Posterior cingulate gyrus (tissue), 11 donors: ENCODE measurements around the gene BMP8B.
"Not testable (repeated sequence)": the region's sequence is repeated elsewhere in the genome, so short reads cannot be mapped to it uniquely, and the experiment has no call there.

Experiments
- DNase-seq, 10 donors: peaks; one replicate each; pipeline versions ENCODE4 v3.0.0 to v3.0.0-alpha.2; 2020 to 2021; ENCODE audit warnings: mixed read lengths in 3 of 10
- intact Hi-C: fragments of 100-400 bp; cut with DNase I; formaldehyde crosslinking; loops from one replicate; pipeline ENCODE4 v1.15.1; 2023

The BMP8B gene

DNA sequence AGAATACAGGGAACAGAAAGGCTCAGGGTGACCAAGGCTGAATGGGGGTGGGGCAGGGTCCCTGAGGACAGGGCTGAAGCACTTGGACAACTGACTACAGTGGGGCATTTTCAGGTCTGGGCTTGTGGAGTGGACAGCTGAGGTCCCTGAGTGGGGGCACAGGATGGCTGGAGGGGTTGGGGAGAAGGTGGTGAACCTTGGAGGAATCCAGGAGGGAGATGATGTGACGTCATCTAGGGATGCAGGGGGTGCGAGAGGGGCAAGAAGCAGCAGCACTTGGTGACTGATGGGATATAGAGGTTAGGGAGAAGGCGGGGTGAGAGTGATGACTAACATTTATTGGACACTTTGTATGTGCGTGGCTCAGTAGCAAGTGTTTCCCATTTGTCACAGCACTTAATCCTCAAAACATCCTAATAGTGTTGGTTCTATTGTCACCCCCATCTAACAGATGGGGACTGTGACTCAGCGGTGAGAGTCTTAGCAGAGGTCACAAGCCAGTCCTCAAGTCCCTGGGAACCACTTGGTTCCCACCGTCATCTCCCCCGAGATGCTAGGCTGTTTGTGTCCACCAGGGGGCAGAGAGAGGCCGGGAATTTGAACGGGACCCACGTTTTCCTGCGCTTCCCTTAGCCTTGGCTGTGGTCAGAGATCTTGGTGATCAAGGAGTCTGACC lies 27.9 kb upstream of the BMP8B start:
- intact Hi-C loops, result loop anchor here (1.0 to 5.0 kb wide), 3 partner anchors 86 to 157 kb away; no protein-coding TSS in a partner anchor
- peak; percentile 23 to 96 (median 74) for DNase-seq

DNA sequence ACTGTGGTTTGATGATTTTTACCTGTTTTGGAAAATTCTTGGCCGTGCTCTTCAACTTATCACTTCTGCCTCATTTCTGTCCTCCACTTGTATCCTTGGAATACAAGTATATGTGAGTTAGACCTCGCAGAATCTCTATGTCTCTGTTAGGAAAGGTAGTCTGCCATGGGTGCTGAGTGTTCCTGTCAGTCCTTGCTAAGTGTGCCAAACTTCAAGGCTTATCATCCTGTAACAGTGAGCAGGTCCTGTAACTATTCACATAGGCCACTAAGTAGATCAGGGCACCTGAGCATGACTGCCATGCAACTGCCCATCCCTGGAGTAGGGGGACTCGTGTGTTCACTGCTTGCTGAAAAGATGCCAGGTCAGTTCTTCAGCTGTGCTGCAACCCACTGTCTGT lies 24.2 kb upstream of the BMP8B start:
- intact Hi-C loops, result no loop called here
- no peak for DNase-seq

DNA sequence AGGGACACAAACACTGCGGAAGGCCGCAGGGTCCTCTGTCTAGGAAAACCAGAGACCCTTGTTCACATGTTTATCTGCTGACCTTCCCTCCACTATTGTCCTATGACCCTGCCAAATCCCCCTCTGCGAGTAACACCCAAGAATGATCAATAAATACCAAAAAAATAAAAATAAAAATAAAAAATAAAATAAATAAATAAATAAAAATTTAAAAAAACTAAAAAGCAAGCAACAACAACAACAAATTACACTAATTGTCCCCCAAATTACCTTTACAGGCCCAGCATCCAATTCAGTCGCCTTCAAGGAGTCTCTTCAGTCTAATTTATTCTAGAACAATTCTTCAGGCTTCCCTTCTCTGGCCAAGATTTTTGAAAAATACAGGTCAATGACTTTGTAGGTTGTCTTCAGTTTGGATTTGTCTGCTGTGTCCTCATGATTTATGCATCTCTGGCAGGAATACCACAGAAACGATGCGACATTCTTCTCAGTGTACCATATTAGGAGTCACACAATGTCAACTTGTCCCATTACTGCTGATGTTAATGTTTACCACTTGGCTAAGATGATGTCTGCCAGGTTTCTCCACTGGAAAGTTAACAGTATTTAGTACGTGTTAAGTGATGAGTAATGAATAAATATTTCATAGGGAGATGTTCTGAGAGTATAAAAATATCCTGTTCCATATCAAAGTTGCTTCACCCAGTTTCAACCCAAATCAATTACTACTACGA lies 20.3 kb upstream of the BMP8B start:
- intact Hi-C loops, result no loop called here
- DNase-seq, result no peak

DNA sequence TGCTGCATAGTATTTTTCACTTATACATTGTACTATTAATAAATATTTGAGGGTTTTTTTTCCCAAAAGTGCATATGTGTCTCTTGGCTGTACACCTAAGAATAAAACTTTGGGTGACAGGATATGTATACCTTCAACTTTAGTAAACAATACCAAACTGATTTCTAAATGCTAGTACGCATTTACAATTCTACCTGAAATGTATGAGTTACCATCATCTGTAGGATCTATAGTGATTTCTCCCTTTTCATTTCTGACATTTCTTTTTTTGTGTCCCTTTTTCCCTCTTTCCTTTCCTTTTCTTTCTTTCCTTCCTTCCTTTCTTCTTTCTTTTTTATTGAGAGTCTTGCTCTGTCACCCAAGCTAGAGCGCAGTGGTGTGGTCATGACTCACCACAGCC lies 16.7 kb upstream of the BMP8B start:
- no peak for DNase-seq
- intact Hi-C loops, result no loop called here

DNA sequence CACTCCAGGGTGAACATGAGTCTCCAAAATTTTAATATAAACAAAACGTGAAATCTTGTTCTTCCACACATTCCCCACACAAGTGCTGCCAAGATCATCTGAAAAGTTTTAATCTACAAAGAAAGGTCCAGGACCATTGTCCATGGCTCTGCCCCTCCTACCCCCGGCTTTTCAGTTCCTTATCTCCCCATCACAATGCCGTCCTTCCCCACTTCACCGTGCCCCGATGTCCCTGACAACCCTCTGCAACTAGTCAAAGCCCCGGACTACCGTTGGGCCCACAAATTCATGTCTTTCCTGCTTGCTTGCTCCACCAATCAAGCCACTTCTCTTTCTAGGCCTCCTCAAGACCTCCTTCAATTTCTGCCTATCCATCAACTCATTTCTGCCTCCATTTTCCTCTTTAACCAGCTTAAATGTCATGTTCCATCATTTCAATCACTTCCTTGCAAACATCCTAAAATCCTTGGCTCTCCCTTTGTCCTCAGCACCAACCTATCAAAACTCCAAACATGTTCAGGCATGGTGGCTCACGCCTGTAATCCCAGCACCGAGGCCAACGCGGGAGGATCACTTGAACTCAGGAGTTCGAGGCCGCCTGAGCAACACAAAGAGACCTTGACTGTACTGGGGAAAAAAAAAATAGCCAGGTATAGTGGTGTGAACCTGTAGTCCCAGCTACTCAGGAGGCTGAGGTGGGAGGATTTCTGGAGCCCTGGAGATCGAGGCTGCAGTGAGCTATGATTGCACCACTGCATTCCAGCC lies 14.0 kb upstream of the BMP8B start:
- DNase-seq, result peak in 1 of 10 donors; percentile 12
- intact Hi-C loops, result no loop called here

DNA sequence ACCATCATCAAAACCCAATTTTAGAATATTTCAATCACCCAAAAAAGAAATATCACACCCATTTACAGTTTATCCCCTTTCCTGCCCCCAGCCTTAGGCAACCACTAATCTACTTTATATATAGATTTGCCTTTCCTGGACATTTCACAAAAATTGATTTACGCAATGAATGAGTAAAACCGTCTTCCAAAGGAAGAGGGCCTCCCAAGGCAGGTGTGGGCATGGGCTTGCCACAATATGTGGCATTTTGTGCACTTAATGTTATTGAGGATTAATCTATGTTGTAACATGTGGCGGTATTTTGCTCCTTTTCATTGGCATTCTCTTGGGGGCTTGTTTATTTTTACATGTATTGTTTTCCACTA lies 11.8 kb upstream of the BMP8B start:
- DNase-seq, result no peak
- intact Hi-C loops, result no loop called here

DNA sequence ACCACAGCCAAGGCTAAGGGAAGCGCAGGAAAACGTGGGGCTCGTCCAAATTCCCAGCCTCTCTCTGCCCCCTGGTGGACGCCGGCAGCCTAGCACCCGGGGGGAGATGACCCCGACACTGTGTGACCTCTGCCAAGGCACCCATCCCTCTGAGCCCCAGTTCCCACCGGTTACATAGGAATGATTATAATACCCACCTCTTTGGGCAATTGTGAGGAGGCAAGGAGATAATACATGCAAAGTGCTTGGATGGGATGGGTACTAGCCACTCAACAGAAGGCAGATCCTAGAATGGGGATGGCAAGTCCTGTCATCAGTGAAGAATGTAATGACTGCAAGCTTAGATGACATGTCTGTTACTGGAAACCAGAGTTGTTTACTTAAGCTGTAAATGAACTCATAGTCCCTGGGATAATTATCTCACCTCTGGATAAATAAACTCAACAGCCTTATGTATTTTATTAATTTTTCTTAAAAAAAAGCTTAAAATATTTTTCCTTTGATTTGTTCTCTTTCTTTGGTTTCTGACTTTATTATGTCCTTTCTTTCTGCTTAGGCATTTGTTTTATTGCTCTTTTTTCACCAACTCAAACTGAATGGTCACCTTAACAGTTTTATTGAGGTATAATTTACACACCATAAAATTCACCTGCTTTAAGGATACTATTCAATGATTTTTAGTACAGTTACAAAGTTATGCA lies 11.3 kb upstream of the BMP8B start:
- DNase-seq, result peak; percentile 52 to 95 (median 82)
- intact Hi-C loops, result no loop called here

DNA sequence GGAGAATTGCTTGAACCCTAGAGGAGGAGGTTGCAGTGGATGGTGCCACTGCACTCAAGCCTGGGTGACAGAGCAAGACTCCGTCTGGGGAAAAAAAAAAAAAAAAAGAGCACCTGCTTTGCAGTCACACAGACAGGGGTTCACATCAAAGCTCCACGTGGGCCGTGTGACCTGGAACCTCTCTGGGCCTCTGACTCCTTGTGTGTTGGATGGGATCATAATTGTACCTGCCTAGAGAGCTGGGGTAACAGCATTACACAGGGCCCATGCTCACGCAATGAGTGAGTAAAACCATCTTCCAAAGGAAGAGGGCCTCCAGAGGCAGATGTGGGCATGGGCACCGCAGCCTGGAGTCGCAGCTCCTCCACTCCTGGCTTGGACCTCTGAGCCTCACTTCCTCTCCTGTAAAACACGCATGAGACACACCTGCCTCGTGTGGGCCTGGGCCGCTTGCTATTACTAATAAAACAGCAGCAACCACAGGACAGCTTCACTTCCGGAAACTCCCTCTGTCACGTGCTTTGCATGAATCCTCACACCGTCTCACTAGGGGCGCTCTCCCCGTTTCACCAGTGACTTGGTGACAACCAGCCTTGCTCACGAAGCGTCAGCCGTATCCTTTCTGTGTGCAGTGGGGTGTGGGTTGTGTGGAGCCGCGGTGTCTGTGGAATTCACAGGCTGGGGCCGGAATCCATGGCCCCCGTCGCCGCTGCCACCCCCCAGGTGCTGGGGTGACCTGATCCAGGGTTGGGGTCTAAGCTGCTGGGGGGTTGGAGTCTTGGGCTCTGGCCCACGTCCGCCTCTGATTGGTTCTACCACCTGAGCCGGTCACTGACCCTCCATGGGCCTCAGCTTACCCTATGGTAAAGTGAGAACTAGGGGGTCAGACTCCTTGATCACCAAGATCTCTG lies 10.4 kb upstream of the BMP8B start:
- intact Hi-C loops, result not testable (repeated sequence)
- peak in 8 of 10 donors; percentile 44 to 94 (median 71) for DNase-seq

DNA sequence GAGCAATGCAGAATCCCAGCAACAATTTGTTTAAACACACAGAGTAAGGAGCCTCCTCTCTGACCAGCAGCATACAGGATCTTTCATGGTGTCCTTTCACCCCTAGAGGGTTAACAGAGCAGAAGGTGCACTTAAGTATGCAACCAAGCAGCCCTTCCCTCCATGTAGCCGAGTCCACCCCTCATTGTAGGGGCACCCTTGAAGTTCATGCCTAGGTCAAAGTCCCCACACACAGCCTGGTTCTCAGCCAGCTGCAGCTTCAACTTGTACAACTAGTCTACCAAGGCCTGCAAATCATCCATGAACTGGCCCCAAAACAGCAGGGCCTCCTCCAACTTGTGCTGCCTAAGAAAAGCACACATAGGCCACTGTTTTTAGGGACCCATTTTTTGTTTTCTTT lies 7.0 kb upstream of the BMP8B start:
- no peak for DNase-seq
- intact Hi-C loops, result no loop called here

DNA sequence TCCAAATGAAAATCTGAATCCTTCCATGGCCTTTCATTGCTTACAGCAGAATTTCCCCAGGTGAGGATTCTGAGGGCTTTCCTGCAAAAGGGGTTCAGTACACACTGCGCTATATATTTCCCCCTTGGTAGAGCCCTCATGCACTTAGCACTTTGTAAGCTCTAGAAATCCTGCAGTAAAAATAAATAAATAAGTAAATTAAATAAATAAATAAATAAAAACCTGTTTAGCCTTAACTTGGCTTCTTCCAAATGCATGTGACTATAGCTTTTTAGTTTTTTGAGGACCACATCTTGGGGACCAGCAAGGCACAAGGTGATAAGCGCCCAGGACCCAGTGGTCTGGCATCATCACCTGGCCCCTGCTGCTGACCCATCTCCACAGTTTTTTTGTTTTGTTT lies 3.2 kb upstream of the BMP8B start:
- DNase-seq, result no peak
- intact Hi-C loops, result no loop called here

DNA sequence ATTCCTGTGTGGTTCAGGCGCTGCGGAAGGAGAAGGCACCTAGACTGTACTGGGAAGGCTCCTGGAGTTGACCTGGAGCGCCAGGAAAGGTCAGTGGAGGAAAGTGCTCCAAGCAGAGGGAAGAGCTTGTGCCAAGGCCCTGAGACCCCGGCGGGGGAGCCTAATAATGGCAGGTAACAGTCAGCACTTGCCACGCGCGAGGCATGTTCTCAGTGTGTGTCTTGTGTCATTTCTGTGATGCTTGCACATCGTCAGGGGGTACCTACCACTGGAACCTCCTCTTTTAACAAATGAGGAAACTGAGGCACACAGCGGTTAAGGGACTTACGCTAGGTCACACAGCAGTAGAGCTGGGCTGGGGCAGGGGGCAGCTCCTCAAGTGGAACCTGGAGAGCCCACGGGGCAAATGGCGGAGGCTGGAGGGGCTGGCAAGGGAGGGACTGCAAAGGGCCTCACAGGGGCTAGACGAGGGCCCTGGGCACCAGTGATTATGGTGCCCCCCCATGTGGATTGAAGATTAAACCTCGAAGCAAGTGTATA lies 976 bp upstream of the BMP8B start:
- intact Hi-C loops, result no loop called here
- DNase-seq, result peak in 1 of 10 donors; percentile 35

DNA sequence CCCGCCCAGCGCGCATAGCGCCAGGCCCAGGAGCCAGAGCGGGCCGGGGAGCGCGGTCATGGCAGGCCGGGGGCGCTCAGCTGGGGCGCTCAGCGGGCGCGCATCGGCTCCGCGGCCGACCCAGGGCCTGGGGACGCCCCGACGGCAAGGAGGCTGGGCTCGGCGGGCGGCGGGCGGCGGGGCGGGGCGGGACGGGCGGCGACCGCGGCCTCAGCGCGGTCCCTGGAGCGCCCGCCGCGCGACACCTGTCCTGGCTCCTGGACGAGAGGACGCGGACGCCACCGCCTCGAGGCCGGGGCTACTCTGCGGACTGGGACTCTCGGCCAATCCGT lies 273 bp downstream of the BMP8B start:
- intact Hi-C loops, result no loop called here
- no peak for DNase-seq

DNA sequence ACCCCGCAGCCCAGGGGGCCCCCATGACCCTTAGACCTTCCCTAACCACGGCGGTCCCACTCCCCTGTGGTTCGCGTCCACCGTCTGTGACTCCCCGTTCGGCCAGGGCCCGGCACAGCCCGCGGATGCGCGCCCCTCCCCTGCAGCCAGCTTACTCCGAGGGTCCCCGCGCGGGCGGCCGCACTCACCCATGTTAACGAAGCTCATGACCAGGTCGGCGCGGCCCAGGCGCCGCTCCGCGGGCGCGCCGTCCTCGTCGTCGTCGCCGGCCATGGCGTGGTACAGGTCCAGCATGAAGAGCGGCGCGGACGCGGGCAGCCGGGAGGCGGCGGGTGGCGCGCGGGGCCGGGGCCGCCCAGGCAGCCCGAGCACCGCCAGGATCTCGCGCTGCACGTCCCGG lies 701 bp downstream of the BMP8B start:
- intact Hi-C loops, result not testable (repeated sequence)
- peak in 2 of 10 donors; percentile 35 to 85 for DNase-seq

DNA sequence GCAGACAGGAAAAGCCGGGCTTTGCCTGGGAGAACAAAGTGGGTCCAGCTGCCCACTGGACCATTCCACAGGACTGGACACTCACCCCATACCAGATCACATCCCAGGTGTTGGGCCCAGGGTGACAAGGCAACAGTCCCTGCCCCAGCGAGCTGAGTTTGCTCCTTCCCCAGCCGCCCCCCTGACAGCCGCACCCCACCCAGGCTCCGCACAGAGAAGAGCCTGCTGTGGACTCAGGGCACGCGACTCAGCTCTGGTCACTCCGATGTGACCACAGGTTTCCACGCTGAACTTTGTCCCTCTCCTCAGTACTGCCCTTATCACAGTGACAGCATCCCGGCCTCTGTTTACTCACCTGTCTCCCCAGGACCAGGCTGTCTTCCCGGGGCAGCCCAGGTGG lies 1.2 kb downstream of the BMP8B start:
- intact Hi-C loops, result no loop called here
- peak in 2 of 10 donors; percentile 56 to 84 for DNase-seq

DNA sequence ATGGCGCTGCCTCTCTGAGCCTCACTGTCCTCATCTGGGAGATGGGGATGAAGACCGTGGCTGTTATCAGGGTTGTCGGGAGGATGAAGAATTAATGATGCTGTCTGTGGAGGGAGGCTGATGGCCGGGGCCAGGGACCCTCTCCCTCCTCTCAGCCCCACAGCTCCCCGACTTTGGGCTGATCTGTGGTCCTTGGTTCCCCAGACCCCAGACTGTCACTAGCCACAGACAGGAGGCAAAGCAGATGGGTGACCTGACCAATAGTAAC lies 1.6 kb downstream of the BMP8B start:
- DNase-seq, intact Hi-C loops: not testable (repeated sequence)

DNA sequence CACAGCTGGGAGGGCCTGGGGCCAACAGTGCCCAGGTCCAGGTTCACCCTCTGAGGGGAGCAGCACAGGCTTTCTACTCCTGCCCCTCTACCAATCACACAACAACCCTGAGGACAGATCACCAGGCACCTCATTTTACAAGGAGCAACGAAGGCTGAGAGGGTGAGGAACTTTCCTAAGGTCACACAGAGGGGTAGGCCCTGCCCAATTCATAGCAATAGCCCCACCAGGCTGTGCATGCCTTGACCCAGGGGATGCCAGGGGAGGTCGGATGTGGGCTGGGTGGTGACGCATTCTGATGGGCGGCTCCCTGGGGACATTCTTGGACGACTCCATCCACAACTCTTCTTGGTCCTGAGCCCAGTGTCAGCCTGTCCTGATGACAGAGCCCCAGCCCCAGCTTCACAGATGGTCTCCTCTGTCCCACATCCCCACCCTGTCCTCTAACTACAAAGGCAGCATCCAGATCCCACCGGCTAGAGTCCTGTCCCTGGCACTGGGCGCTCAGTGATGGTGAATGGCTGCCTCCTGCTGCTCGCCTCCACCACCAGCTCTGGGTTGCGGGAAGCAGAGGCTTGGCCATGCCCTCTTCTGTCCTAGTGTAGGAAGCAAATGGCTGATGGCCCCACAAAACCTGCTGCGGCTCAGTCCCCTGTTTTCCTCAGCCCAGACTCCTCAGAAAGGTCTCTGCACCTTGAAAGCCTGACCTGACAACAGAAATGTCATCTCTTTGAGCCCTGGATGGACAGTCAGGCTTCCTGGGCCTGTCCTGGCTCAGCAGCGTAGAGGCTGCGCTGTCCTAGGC lies 2.2 kb downstream of the BMP8B start:
- peak in 4 of 10 donors; percentile 39 to 85 (median 48) for DNase-seq
- intact Hi-C loops, result not testable (repeated sequence)

DNA sequence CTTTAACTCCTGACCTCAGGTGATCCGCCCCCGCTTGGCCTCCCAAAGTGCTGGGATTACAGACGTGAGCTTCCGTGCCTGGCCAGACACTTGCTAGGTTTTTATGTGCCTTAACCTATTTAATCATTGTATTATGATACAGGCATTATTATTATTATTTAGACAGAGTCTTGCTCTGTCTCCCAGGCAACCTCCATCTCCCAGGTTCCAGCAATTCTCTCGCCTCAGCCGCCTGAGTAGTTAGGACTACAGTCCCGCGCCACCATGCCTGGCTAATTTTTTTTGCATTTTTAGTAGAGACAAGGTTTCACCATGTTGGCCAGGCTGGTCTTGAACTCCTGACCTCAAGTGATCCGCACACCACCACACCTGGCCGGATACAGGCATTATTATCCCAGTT lies 6.0 kb downstream of the BMP8B start:
- DNase-seq, result peak in 1 of 10 donors; percentile 55
- intact Hi-C loops, result not testable (repeated sequence)

DNA sequence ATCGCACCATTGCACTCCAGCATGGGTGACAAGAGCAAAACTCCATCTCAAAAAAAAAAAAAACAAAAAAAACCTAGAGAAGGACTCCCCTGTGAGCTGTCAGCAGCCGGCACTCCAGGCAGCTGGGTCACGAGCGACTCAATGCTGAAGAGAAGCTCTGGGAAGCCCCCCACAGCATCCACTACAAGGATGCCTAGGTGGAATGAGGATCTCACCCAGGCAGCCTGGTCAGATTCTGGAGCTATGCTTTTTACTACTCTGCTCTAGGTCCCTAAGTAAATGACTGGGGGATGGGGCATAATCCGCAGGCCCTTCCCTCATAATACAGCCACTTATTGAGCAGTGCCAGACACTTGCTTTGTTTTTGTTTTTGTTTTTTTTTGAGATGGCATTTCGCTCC lies 6.6 kb downstream of the BMP8B start:
- intact Hi-C loops, result no loop called here
- peak in 1 of 10 donors; percentile 55 for DNase-seq

DNA sequence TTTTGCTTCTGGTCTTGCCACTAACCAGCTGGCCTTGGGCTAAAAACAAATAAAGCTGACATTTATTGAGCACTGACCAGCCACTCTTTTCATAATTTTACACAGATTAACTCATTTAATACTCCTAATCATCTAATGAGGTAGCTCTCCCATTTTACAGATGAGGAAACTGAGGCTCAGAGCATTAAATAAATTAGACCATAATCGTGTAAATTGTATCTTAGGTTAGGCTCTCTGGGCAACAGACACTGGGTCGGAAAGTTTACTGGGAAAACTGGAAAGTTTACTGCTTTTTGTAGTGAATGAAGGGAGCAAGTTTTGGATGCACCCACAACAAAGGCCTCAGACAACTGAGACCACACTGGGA lies 7.3 kb downstream of the BMP8B start:
- intact Hi-C loops, result no loop called here
- DNase-seq, result peak in 1 of 10 donors; percentile 16
